Vagina (tissue), 2 donors: ENCODE data around the gene ZYG11A.

Experiments
- POLR2A ChIP-seq, 2 donors: fragments of 450-650 bp; IDR thresholded peaks; one replicate each; pipeline ENCODE4 v1.6.1; 2017; ENCODE audit warnings: antibody characterized with exemption in 2 of 2, mild to moderate bottlenecking in 2 of 2, moderate library complexity in 2 of 2
- POLR2AphosphoS5 ChIP-seq, 2 donors: sonication (generic); formaldehyde crosslinking; IDR thresholded peaks; one replicate each; pipeline ENCODE4 v1.9.0; 2017; ENCODE audit warnings: antibody characterized with exemption in 2 of 2, mild to moderate bottlenecking in 2 of 2, low read depth in 1 of 2; ENCODE audit not compliant: insufficient read depth in 1 of 2
- TF ChIP-seq, protein P1 (sequence below), 3 experiments: fragments of 450-650 bp in 2 of 3; fragments of 200-600 bp in 1 of 3; sonication (generic) in 1 of 3; IDR thresholded peaks; one replicate each; pipeline ENCODE4 v1.5.1; 2017 to 2019; ENCODE audit warnings: antibody characterized with exemption in 3 of 3, mild to moderate bottlenecking in 2 of 3, moderate library complexity in 2 of 3

- TF ChIP-seq, protein P1, sequence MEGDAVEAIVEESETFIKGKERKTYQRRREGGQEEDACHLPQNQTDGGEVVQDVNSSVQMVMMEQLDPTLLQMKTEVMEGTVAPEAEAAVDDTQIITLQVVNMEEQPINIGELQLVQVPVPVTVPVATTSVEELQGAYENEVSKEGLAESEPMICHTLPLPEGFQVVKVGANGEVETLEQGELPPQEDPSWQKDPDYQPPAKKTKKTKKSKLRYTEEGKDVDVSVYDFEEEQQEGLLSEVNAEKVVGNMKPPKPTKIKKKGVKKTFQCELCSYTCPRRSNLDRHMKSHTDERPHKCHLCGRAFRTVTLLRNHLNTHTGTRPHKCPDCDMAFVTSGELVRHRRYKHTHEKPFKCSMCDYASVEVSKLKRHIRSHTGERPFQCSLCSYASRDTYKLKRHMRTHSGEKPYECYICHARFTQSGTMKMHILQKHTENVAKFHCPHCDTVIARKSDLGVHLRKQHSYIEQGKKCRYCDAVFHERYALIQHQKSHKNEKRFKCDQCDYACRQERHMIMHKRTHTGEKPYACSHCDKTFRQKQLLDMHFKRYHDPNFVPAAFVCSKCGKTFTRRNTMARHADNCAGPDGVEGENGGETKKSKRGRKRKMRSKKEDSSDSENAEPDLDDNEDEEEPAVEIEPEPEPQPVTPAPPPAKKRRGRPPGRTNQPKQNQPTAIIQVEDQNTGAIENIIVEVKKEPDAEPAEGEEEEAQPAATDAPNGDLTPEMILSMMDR (IDR thresholded peaks at IDR 0.05), result no peak
- TF ChIP-seq POLR2AphosphoS5 (IDR thresholded peaks at IDR 0.05; ENCODE audit: insufficient read depth in 1 of 2, low read depth in 1 of 2) (no peak), POLR2A (IDR thresholded peaks at IDR 0.05) (no peak)
Observed at GRCh38 chr1:52855584-52855983, 13.0 kb downstream of the ZYG11A start.
